Measurements from ENCODE around the gene TTC3.
"Not testable (repeated sequence)": the region's sequence is repeated elsewhere in the genome, so short reads cannot be mapped to it uniquely, and the experiment has no call there.

- not testable (repeated sequence) for TF ChIP-seq CTCF, POLR2A, POLR2AphosphoS5 (IDR thresholded peaks at IDR 0.05)
Measured at GRCh38 chr21:37102746-37103145, 29.7 kb downstream of the TTC3 start.
